Tibial artery (tissue), 4 donors: Measurements from ENCODE around the gene RBM38.

Source experiments
- DNase-seq, 2 donors: peaks; one replicate each; pipeline ENCODE4 v3.0.0-alpha.2; 2019
- H3K27ac ChIP-seq, 2 donors: fragments of 200-600 bp; sonication (generic) in 1 of 2; 1 replicate in 1 of 2; 2 replicates in 1 of 2; pipeline ENCODE4 v1.5.1; 2018 to 2019; ENCODE audit warnings: mild to moderate bottlenecking in 1 of 2
- H3K27me3 ChIP-seq, 2 donors: fragments of 200-600 bp; sonication (generic) in 1 of 2; one replicate each; pipeline versions ENCODE4 v1.5.1 to v1.6.0; 2016 to 2019
- H3K36me3 ChIP-seq, 3 donors: fragments of 200-600 bp; sonication (generic) in 2 of 3; one replicate each; pipeline ENCODE4 v1.5.1; 2016 to 2019; ENCODE audit warnings: mild to moderate bottlenecking in 2 of 3
- H3K4me1 ChIP-seq, 4 donors: fragments of 200-600 bp; sonication (generic) in 2 of 4; 1 replicate in 3 of 4; 2 replicates in 1 of 4; pipeline ENCODE4 v1.5.1; 2016 to 2019
- H3K4me3 ChIP-seq, 2 donors: fragments of 200-600 bp; sonication (generic) in 1 of 2; 1 replicate in 1 of 2; 2 replicates in 1 of 2; pipeline ENCODE4 v1.5.1; 2018 to 2019; ENCODE audit warnings: mild to moderate bottlenecking in 2 of 2
- H3K9me3 ChIP-seq, 3 donors: fragments of 200-600 bp; sonication (generic) in 1 of 3; one replicate each; pipeline ENCODE4 v1.5.1; 2016 to 2019
- CTCF ChIP-seq, 2 experiments: fragments of 200-600 bp in 1 of 2; fragments of 450-650 bp in 1 of 2; IDR thresholded peaks; one replicate each; pipeline ENCODE4 v1.5.1; 2017 to 2019; ENCODE audit warnings: antibody characterized with exemption in 2 of 2, mild to moderate bottlenecking in 1 of 2, moderate library complexity in 1 of 2
- intact Hi-C: fragments of 100-400 bp; cut with DNase I; formaldehyde crosslinking; loops from one replicate; pipeline ENCODE4 v1.15.0; 2023; ENCODE audit warnings: low total_unique reads

Gene RBM38

GRCh38 chr20:57439432-57439831 lies 48.2 kb downstream of the RBM38 start:
- Histone ChIP-seq H3K27ac (peak overlapping the region; percentile 88 to 95), H3K36me3 (no peaks in the 10 kb centered on the region), H3K9me3 (no peaks in the 10 kb centered on the region), H3K4me3 (no peak overlapping the region), H3K4me1 (peaks cover 16 to 82% (median 69%) of the 10 kb centered on the region in 4 donors), H3K27me3 (no peaks in the 10 kb centered on the region)
- DNase-seq = peak; percentile 66 to 92
- intact Hi-C loops = no loop called here
- no peak for TF ChIP-seq CTCF (IDR thresholded peaks at IDR 0.05)

- Histone ChIP-seq H3K4me3 (no peak overlapping the region), H3K36me3 (no peaks in the 10 kb centered on the region), H3K4me1 (peaks cover 16 to 85% (median 70%) of the 10 kb centered on the region in 4 donors), H3K9me3 (no peaks in the 10 kb centered on the region), H3K27ac (peak overlapping the region; percentile 88 to 95), H3K27me3 (no peaks in the 10 kb centered on the region)
- DNase-seq = no peak
- intact Hi-C loops = no loop called here
- no peak for TF ChIP-seq CTCF (IDR thresholded peaks at IDR 0.05)
These were observed 48.8 kb downstream of the RBM38 start for GRCh38 chr20:57439993-57440392.

- peak overlapping the region; percentile 88 to 95 for H3K27ac ChIP-seq
- peak; percentile 88 to 97 for DNase-seq
- peaks cover 16 to 85% (median 66%) of the 10 kb centered on the region in 4 donors for H3K4me1 ChIP-seq
- no peaks in the 10 kb centered on the region for H3K27me3 ChIP-seq
- intact Hi-C loops = no loop called here
- H3K36me3 ChIP-seq = no peaks in the 10 kb centered on the region
- H3K9me3 ChIP-seq = no peaks in the 10 kb centered on the region
- no peak for TF ChIP-seq CTCF (IDR thresholded peaks at IDR 0.05)
- H3K4me3 ChIP-seq = no peak overlapping the region
These were observed 49.7 kb downstream of the RBM38 start for GRCh38 chr20:57440678-57441509.

- H3K4me1 ChIP-seq = peaks cover 16 to 78% (median 61%) of the 10 kb centered on the region in 4 donors
- no peaks in the 10 kb centered on the region for H3K27me3 ChIP-seq
- no peaks in the 10 kb centered on the region for H3K9me3 ChIP-seq
- no peak for TF ChIP-seq CTCF (IDR thresholded peaks at IDR 0.05)
- intact Hi-C loops = no loop called here
- peak overlapping the region; percentile 88 to 95 for H3K27ac ChIP-seq
- DNase-seq = no peak
- no peaks in the 10 kb centered on the region for H3K36me3 ChIP-seq
- no peak overlapping the region for H3K4me3 ChIP-seq
These were observed 50.4 kb downstream of the RBM38 start for GRCh38 chr20:57441510-57442154.

- peak overlapping the region; percentile 88 to 95 for H3K27ac ChIP-seq
- no peaks in the 10 kb centered on the region for H3K9me3 ChIP-seq
- DNase-seq = no peak
- H3K4me1 ChIP-seq = peaks cover 16 to 71% (median 57%) of the 10 kb centered on the region in 4 donors
- TF ChIP-seq CTCF (IDR thresholded peaks at IDR 0.05) = no peak
- H3K27me3 ChIP-seq = no peaks in the 10 kb centered on the region
- intact Hi-C loops = no loop called here
- H3K36me3 ChIP-seq = no peaks in the 10 kb centered on the region
- no peak overlapping the region for H3K4me3 ChIP-seq
These were observed 51.1 kb downstream of the RBM38 start for GRCh38 chr20:57442158-57442887.
